Brain microvascular endothelial cell (primary cell): ENCODE measurements around the gene RPS18.
"Not testable (repeated sequence)": the region's sequence is repeated elsewhere in the genome, so short reads cannot be mapped to it uniquely, and the experiment has no call there.

Source experiments
- DNase-seq: peaks from one replicate; pipeline ENCODE4 v3.0.0-alpha.2; 2020
- H3K27ac ChIP-seq: fragments of 250-450 bp; sonication (Bioruptor Pico); 2 replicates; pipeline ENCODE4 v1.5.1; 2020; ENCODE audit warnings: mild to moderate bottlenecking, moderate library complexity
- H3K27me3 ChIP-seq: fragments of 250-450 bp; sonication (Bioruptor Pico); replicated peaks from 2 replicates; pipeline ENCODE4 v1.5.1; 2020; ENCODE audit warnings: mild to moderate bottlenecking
- H3K36me3 ChIP-seq: fragments of 250-450 bp; sonication (Bioruptor Pico); replicated peaks from 2 replicates; pipeline ENCODE4 v1.5.1; 2020; ENCODE audit warnings: mild to moderate bottlenecking
- H3K4me3 ChIP-seq: 2 replicates; pipeline ENCODE4 v1.5.1; 2011; ENCODE audit warnings: low read depth, mild to moderate bottlenecking, control low read depth, low read length, moderate library complexity
- CTCF ChIP-seq: IDR thresholded peaks from 2 replicates; pipeline ENCODE4 v1.5.1; 2011; ENCODE audit warnings: low read depth, mild to moderate bottlenecking, moderate library complexity, low read length, control low read depth, inconsistent platforms; ENCODE audit errors: missing control alignments
- in situ Hi-C: cut with HindIII; loops from 2 replicates; pipeline ENCODE4 v1.10.0; 2017; ENCODE audit warnings: low sequenced_read_pairs, low pct_ligation_motif_present

RPS18 gene

GRCh38 chr6:33278392-33278741, 6.5 kb downstream of the RPS18 start:
- in situ Hi-C loops = no loop called here
- Histone ChIP-seq H3K27me3 (no peaks in the 10 kb centered on the region), H3K36me3 (peaks cover 73% of the 10 kb centered on the region), H3K27ac (no peak overlapping the region), H3K4me3 (no peak overlapping the region)
- TF ChIP-seq CTCF = no peak
- no peak for DNase-seq

- H3K36me3 ChIP-seq = peaks cover 73% of the 10 kb centered on the region
- TF ChIP-seq CTCF = no peak
- H3K27me3 ChIP-seq = no peaks in the 10 kb centered on the region
- no peak for DNase-seq
- no peak overlapping the region for H3K4me3 ChIP-seq
- in situ Hi-C loops = no loop called here
- no peak overlapping the region for H3K27ac ChIP-seq
These were observed 6.9 kb downstream of the RPS18 start for GRCh38 chr6:33278810-33279209.

GRCh38 chr6:33279257-33279695, 7.4 kb downstream of the RPS18 start:
- in situ Hi-C loops = no loop called here
- Histone ChIP-seq H3K27me3 (no peaks in the 10 kb centered on the region), H3K27ac (no peak overlapping the region), H3K4me3 (no peak overlapping the region), H3K36me3 (peaks cover 69% of the 10 kb centered on the region)
- TF ChIP-seq CTCF = no peak
- no peak for DNase-seq

GRCh38 chr6:33279971-33280511, 8.2 kb downstream of the RPS18 start:
- peak; percentile 89 for TF ChIP-seq CTCF
- peaks cover 62% of the 10 kb centered on the region for H3K36me3 ChIP-seq
- in situ Hi-C loops = no loop called here
- H3K27me3 ChIP-seq = no peaks in the 10 kb centered on the region
- DNase-seq = peak; percentile 43
- no peak overlapping the region for H3K27ac ChIP-seq
- no peak overlapping the region for H3K4me3 ChIP-seq

GRCh38 chr6:33280539-33280938, 8.7 kb downstream of the RPS18 start:
- Histone ChIP-seq H3K27me3 (no peaks in the 10 kb centered on the region), H3K36me3 (peaks cover 61% of the 10 kb centered on the region), H3K4me3 (no peak overlapping the region), H3K27ac (no peak overlapping the region)
- no peak for TF ChIP-seq CTCF
- no peak for DNase-seq
- in situ Hi-C loops = no loop called here

GRCh38 chr6:33285214-33285613, 13.3 kb downstream of the RPS18 start:
- H3K27me3 ChIP-seq, H3K4me3 ChIP-seq, DNase-seq, H3K27ac ChIP-seq, in situ Hi-C loops: not testable (repeated sequence)
- H3K36me3 ChIP-seq = peaks cover 50% of the 10 kb centered on the region
